Measurements from ENCODE around the gene HIGD2A. TPM values are rescaled to one million over a fixed set of nuclear protein-coding genes. Genes with fewer than 3 reads are reported as not detected.

HIGD2A gene
- total RNA-seq, 1 donor from 2014 or later = 118 TPM

- TF ChIP-seq CTCF (conservative IDR thresholded peaks at IDR 0.05; ENCODE audit: low read depth, low read length) = no peak
- H3K4me3 ChIP-seq (ENCODE audit: low read depth, low read length) = no peak overlapping the region
- DNase-seq (ENCODE audit: low read depth) = no peak
Observed at GRCh38 chr5:176426876-176427275, 38.3 kb downstream of the HIGD2A start.

GRCh38 chr5:176427971-176428370 is 39.4 kb downstream of the HIGD2A start:
- no peak for DNase-seq (ENCODE audit: low read depth)

GRCh38 chr5:176429972-176430371 is 41.4 kb downstream of the HIGD2A start:
- DNase-seq (ENCODE audit: low read depth) = no peak
- no peak for TF ChIP-seq CTCF (conservative IDR thresholded peaks at IDR 0.05; ENCODE audit: low read depth, low read length)
- no peak overlapping the region for H3K4me3 ChIP-seq (ENCODE audit: low read depth, low read length)

More at GRCh38 chr5:176427971-176428370, 39.4 kb downstream of the HIGD2A start:
- H3K4me3 ChIP-seq (ENCODE audit: low read depth, low read length) = no peak overlapping the region
- no peak for TF ChIP-seq CTCF (conservative IDR thresholded peaks at IDR 0.05; ENCODE audit: low read depth, low read length)

- TF ChIP-seq CTCF (conservative IDR thresholded peaks at IDR 0.05; ENCODE audit: low read depth, low read length) = no peak
- H3K4me3 ChIP-seq (ENCODE audit: low read depth, low read length) = no peak overlapping the region
- DNase-seq (ENCODE audit: low read depth) = no peak
Observed at GRCh38 chr5:176432707-176433106, 44.2 kb downstream of the HIGD2A start.

- no peak overlapping the region for H3K4me3 ChIP-seq (ENCODE audit: low read depth, low read length)
- no peak for DNase-seq (ENCODE audit: low read depth)
- no peak for TF ChIP-seq CTCF (conservative IDR thresholded peaks at IDR 0.05; ENCODE audit: low read depth, low read length)
Observed at GRCh38 chr5:176436656-176437055, 48.1 kb downstream of the HIGD2A start.

GRCh38 chr5:176438959-176439757 is 50.6 kb downstream of the HIGD2A start:
- H3K4me3 ChIP-seq (ENCODE audit: low read depth, low read length) = no peak overlapping the region
- no peak for DNase-seq (ENCODE audit: low read depth)
- no peak for TF ChIP-seq CTCF (conservative IDR thresholded peaks at IDR 0.05; ENCODE audit: low read depth, low read length)

Other genes with a start within 250 kb of the HIGD2A start
- 10.5 and 12.2 TPM in 2 replicates for gene SIMC1, start 150.3 kb upstream of the HIGD2A start, total RNA-seq
- 88.1 and 90.1 TPM in 2 replicates for gene KIAA1191, start 27.0 kb upstream of the HIGD2A start, total RNA-seq
- gene ARL10, start 23.3 kb upstream of the HIGD2A start, total RNA-seq = 2.9 and 3.4 TPM in 2 replicates
- gene NOP16, start 153 bp upstream of the HIGD2A start, total RNA-seq = 23.5 and 42.7 TPM in 2 replicates
- 149 and 152 TPM in 2 replicates for gene CLTB, start 27.8 kb downstream of the HIGD2A start, total RNA-seq
- 32.9 and 35.7 TPM in 2 replicates for gene FAF2, start 59.6 kb downstream of the HIGD2A start, total RNA-seq
- gene RNF44, start 148.7 kb downstream of the HIGD2A start, total RNA-seq = 10.9 and 17.1 TPM in 2 replicates
- gene CDHR2, start 160.6 kb downstream of the HIGD2A start, total RNA-seq = not detected in 2 replicates
- gene GPRIN1, start 221.4 kb downstream of the HIGD2A start, total RNA-seq = 34.0 and 40.2 TPM in 2 replicates
- gene SNCB, start 241.8 kb downstream of the HIGD2A start, total RNA-seq = 0.17 TPM in 1 of 2 replicates, not detected in the other
- not detected in 2 replicates for gene EIF4E1B, start 241.9 kb downstream of the HIGD2A start, total RNA-seq